GM18526 (cell line): ENCODE data around the gene SCYL3.

ENCODE experiments used
- POLR2A ChIP-seq: IDR thresholded peaks from 3 replicates; pipeline ENCODE4 v1.6.1; 2011; ENCODE audit not compliant: insufficient read length; ENCODE audit errors: extremely low read depth

Gene SCYL3

DNA sequence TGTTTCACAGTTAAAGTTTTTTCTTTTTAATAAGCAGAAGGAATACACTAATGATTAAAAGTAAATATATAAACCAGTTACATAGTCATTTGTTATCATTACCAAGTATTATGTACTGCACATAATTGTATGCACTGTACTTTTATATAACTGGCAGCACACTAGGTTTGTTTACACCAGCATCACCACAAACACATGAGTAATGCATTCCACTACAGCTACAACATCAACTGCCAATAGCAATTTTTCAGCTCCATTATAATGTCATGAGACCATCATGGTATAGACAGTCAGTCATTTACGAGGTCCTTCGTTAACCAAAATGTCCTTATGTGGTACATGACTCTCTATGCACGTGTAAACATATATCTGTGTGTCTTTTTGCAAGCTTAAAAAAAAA is 35.2 kb downstream of the SCYL3 start:
- no peak for TF ChIP-seq POLR2A

DNA sequence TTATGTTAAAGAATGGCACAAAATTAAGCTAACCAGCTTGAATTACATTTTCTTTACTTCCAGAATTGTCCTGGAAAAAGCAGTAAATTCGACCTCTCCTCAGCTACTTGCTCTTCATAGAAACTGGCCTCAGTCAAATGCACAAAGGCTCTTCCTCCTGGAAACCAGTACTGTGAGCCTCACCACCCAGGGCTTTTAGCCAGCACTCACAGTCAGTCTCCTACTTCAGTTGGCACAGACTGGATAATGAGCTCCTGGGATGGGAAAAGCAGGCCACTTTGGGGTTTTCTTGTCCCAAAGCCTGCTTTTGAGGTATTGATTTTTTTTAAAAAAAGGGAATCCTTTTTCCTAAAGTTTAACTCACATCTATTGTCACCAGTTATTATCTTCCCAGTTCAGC is 40.4 kb downstream of the SCYL3 start:
- TF ChIP-seq POLR2A, result no peak

DNA sequence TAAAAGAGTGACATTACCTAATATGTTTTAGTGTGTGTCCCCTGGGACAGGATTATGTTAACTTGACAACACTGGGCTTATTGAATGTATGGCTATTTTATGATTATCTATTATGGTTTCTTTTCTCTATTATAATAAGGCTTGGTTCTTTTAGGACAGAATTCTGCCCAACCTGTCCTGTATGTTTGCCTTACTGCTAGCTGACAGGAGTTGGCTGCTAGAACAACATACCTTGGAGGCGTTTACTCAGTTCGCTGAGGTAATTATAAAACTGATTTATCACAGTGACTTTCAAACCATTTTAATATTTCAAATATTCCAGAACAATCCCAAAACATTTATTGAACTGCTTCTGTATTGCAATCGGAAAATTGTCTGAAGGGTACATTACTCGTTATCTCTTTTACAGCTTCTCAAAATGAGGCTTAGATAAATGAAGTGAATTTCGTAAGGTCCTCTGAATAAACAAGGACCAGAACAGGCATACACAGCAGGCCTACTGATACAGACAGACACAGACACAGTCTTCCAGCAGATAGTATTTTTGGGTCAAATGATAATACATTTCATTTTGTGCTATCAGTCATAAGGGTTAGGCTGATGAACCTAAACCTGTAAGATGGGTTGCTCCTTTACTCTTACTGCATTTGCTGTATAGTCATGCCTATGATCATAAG is 44.2 kb downstream of the SCYL3 start:
- TF ChIP-seq POLR2A, result no peak

DNA sequence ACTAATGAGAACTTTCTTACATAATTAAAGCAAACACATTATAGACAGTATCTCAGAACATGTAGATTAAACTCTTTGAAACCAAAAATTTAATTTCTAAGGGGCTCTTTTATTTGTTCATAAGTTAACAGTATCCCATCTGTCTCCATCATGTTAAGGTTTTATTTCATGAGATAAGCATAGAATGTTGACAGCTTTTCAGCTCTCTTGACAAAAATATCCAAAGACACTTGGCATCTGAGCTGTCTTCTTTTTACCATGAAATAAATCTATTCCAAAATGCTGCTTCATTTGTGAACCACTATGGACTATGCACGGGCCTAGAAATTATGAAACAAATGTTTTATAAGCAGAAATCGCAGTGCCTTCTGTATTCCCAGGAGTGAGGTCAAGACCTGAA is 45.2 kb downstream of the SCYL3 start:
- TF ChIP-seq POLR2A, result no peak

DNA sequence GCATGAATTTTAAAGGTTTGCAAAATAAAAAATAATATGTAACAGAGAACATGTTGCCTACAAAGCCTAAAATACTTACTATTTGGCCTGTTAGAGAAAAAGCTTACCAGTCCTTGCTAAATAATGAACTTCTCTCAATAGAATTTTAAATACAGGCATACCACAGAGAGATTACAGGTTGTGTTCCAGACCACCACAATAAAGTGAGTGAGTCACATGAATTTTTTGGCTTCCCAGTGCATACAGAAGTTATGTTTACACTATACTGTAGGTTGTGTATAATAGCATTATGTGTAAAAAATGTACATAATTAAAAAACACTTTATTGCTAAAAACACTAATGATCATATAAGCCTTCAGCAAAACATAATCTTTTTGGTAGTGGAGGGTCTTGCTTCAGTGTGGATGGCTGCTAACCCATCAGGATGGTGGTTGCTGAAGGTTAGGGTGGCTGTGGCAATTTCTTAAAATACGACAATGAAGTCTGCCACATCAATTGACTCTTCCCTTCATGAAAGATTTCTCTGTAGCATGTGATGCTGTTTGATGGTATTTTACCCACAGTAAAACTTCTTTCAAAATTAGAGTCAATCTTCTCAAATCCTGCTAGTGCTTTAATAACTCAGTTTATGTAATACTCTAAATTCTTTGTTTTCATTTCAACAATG is 48.6 kb downstream of the SCYL3 start:
- TF ChIP-seq POLR2A, result no peak

DNA sequence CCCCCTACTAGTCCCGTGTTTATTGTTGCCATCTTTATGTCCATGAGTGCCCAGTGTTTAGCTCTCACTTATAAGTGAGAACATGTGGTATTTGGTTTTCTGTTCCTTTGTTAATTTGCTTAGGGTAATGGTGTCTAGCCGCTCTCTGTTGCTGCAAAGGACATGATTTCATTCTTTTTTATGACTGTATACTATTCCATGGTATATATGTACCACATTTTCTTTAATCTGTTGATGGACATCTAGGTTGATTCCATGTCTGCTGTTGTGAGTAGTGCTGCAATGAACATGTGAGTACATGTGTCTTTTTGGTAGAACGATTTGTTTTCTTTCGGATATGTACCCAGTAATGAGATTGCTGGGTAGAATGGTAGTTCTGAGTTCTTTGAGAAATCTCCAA is 54.8 kb downstream of the SCYL3 start:
- no peak for TF ChIP-seq POLR2A

DNA sequence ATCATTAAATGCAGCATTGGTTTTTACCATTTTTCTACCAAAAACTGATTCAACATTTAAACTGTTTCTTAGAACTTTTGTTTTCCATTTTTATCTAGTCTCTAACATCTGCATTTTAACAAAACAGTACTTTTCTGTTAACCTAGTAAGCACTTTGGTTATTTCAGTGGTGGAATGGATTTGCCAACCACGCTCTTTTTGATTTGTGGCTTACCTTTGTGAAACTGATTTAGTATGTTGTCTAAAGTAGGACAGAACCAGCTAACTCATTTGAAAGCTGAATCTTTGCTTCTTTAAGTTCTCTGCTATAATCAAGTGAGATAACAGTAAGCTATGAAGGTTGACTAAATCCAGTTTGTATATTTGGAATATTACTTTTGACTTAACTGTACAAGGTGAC is 57.5 kb downstream of the SCYL3 start:
- TF ChIP-seq POLR2A, result no peak

DNA sequence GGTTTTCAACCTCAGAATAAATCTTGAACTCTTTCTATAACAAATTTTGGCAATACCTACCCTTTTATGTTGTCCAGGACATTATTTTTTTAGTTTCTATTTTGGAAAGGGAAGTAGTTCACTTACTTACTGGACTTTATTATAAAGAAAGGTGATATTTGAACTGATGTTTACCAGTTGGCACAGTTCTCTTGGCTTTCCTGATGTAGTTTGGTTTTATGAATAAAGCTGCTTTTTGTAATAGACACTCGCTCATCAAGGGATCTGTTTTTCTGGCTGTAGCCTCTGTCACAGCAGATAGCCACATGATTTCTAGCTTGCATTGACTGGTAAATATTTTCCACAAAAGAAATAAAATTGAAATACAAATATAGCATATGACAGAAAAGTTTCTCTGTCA is 58.0 kb downstream of the SCYL3 start:
- TF ChIP-seq POLR2A, result no peak

DNA sequence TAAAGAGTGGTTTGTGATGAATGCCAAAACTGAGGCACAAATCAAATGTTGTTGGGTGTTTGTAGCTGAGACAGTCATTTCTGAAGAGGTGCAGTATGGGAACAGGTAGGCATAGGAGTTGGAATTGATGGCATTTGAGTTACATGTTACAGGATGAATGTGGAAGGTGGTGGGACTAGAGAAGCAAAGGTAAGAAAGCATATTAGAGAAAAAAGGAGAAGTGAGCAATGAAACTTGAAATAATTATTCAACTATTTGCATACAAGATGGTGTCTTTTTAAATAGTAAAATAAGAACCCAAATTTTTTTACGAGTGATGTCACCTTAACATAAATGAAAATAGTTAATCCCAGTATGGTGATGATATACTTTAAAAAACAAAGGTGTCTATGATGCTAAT is 58.8 kb downstream of the SCYL3 start:
- no peak for TF ChIP-seq POLR2A

DNA sequence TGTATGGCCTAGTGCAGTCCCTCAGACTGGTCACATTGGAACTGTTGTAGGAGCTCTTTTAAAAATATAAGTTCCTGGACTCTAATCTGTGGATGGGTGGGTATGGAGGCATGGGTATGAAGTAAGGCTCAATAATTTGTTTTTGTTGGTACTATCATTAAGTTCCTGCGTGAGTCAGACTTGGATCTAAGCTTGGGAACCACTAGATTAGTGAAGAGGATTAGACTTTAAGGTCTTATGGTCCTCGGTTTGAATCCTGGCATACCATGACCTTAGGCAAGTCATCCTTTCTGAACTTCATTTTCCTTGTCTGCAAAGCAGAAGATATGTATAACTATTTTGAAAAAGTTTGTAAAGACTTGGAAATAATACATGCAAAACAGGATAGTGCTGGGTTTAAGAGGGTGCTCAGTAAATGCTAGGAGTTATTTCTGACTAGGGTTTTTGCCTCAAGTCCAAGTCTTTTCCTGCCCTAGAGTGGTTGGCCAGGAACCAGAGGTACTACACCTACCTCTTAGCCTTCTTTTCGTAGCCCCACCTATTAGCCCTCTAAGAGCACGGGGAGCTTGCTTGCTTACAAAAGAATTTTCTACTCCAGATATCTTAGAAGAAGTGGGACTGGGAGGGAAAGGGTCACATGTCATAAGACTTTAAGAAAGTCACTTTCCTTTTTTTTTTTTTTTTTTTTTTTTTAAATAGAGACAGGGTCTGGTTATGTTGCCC is 60.4 kb downstream of the SCYL3 start:
- TF ChIP-seq POLR2A, result no peak

DNA sequence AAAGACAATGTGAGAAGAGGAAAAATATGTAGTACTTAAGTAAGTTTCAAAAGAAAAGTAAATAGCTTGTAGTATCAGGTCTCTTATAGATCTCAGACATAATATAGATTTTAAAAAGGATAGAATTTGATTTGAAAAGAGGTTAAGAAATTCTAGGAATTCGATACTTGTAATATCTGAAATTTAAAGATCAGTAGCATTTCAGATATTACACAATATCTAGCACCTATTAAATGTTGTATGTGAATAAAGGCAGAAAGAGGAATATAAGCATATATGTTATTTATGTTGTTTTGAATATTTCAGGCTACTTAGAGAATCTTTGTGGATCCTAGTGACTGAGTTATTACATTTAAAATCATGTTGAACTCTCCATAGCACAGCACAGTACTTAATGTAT is 64.0 kb downstream of the SCYL3 start:
- TF ChIP-seq POLR2A, result no peak

DNA sequence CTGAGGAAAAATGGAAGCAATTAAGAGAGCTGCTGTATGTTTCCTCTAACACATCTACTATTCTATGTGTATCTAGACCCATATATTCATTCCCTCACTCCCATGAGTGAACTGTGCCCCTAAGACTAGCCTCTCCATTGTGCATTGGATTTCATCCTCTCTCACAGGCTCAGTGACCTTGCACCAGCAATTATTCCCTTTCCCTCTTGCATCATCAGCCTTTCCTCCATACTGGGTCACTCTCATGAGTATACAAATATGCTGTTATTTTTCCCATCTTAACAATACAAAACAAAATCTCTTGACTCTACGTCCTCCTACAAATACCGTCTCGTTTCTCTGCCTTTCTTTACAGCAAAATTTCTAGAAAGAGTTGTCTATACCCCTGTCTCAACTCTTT is 69.5 kb downstream of the SCYL3 start:
- TF ChIP-seq POLR2A, result no peak

DNA sequence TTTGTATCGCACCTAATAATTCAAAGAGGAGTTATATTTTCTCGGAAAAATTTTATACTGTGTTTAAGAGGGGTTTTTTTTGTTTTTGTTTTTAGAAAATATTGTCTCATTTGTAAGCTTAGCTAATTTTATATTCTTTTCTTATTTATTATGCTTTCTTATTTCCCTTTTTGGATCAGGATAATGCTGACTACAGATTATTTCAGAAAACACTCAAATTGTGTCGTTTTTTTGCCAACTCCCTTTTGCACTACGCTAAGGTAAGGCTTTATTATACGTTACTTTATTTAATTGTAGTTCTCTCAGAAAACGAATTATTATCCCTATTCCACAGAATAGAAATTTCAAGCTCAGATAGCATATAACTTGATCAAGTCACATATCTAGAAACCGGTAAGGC is 72.2 kb downstream of the SCYL3 start:
- no peak for TF ChIP-seq POLR2A

DNA sequence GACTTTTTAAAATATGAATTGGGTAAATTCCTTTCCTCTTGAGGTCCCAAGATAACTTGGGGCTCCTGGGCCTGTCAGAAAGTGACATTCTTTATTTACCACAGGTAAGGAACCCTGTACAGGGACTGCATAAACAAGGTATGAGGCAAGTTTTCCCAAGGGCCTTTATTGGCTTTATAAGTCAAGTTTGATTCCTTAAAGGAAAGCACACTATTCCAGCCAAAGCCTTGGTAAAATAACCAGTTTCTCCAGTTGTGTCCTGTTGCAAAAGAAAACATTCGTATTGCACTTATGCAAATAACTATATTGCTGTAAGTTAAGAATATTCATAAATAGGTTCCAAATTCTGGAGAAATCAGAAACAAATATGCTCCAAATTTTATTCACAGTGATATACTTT is 77.1 kb downstream of the SCYL3 start:
- TF ChIP-seq POLR2A, result no peak

DNA sequence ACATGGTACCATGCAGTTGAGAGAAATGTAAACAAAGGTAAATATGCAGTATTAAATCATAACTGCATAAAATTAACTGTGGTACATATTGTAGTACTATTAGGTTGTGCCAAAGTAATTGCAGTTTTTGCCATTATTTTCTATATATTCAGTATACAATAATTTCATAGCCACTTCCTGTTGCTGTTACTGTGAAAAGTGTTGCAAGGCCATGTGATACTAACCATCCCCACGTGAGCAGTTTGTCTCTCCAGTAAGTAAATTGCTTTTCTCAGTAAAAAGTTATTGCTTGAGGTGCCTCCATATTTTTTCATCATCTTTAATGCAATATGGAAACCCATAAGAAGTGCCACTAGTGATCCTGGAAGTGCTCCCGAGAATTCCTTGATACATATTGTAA is 79.4 kb downstream of the SCYL3 start:
- TF ChIP-seq POLR2A, result no peak

DNA sequence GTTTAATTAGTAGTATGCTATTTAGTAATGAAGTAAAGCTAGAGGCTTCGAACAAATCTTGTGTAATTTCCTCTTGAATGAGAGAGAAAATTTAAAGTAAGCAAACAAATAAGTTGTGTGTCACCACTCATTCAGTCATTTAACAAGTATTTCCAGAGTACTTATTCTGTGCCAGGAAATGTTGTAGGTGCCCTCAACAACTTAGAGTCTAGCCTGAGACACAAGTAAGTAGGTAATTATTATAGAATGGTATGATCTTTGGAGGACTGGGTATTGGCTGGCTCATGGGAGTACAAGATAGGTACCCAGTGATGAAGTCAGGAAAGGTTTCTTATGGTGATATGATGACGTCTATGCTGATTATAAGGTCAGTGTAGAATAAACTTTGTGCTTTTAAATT is 81.6 kb downstream of the SCYL3 start:
- TF ChIP-seq POLR2A, result no peak
